GM21723 (cell line): ENCODE data around the gene RNPS1.

ENCODE experiments used
- ATAC-seq: cut with Tn5 transposase; IDR thresholded peaks from one replicate; pipeline ENCODE4 v1.9.1; 2021; ENCODE audit warnings: mild to moderate bottlenecking, moderate library complexity; ENCODE audit not compliant: unreplicated experiment

RNPS1 gene

DNA sequence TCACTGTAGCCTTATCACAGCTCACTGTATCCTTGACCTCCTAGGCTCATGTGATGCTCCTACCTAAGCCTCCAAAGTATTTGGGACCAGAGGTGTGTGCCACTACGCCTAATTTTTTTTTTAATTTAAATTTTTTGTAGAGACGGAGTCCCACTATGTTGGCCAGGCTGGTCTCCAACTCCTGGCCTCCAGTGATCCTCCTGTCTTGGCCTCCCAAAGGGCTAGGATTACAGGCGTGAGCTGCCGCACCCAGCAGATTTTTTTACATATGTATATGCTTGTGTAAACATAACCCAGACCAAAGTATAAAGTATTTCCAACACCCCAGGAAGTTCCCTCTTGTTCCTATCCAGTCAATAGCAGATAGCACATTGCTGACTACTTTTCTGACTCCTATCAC, 51.6 kb downstream of the RNPS1 start:
- ATAC-seq: no peak

DNA sequence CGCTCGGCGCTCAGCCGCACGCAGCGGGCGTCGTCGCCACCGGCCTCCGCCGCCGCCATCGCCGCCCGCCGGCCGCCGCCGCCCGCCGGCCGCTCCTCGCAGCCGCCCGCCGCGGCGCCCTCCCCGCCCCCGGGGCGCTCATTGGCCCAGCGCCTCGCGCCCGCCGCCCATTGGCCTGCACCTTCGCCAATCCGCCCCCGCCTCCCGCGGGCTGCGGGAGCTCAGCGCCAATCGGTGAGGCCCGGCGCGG, 53.3 kb downstream of the RNPS1 start, which contains the start of gene PGP:
Gene PGP (minus strand): TSS at position 122 of the 250 bp plus-strand sequence. CDS start 63 bp downstream, at position 59.
- no peak for ATAC-seq

DNA sequence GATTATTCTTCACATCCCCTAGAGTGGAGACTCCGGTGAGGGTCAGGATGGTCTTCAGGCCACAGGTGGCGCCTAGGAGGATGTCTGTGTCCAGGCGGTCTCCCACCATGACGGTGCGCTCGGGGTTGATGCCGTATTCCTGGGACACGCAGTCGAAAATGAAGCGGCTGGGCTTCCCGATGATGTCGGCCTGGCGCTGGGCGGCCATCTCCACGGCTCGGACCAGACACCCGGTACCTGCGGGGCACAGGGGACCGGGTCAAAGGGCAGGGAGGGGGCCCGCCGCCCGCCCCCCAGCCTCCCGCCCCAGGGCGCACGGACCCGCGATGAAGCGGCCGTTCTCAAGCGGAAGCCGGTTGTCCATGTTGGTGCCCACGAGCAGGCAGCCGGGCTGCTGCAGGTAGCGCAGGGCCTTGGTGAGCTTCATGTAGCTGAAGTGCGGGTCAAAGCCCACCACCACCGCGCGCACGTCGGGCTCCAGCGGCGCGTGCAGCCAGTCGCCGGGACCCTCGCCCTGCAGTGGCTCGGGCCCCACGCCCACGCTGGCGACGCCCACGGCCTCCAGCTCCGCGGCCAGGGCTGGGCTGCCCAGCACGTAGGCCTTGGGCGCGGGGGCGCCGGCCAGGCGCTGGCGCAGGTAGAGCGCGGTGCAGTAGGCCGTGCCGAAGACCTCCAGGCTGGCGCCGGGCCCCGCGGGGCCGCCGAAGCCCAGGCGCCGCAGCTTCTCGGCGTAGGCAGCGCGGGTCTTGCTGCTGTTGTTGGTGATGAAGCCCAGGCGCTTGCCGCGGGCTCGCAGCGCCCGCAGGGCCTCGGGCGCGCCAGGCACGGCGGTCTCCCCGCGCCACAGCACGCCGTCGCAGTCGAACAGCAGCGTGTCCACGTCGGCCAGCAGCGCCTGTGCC, 53.9 kb downstream of the RNPS1 start:
- ATAC-seq: peak; percentile 5

DNA sequence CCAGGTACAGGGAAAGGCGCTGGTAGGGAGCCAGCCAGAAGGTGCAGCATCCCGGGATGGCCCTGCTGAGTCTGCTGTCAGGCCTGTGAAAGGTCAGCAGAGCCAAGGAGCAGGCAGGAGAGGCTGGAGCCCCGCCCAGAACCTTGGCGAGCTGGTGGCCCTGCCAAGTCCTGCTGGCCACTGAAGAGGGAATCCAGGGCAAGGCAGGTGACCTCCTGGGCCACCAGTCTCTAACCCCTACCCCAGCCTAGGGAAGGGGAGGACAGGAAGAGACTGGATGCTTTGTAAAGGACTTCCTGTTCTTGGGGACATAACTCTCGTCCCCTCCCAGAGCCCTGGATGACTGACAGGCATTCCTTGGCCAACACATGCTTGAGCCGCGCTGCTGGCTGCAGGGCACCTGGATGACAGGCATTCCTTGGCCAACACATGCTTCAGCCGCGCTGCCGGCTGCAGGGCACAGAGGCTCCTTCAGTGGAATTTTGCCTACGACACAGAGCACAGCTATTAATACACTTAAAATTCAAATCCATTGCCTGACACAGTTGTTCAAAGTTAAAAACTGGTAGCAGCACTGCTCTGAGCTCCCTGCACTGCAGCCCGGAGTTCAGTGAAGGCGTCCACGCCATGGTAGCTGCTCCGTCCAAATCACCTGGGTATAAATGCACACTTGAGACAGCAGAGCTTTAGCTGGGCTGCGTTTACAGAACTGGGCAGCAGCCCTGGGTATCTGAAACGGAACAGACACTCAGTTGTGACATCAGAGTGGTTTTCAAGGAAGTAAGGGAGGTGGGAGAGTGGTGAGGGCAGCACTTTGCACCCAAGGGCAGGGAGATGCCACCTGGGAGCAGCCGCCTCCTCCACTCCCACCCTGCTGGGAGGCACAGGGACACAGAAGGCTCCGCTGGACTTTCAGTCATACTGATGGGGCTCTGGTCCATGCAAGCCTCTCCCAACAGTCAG, 55.3 kb downstream of the RNPS1 start:
- no peak for ATAC-seq

DNA sequence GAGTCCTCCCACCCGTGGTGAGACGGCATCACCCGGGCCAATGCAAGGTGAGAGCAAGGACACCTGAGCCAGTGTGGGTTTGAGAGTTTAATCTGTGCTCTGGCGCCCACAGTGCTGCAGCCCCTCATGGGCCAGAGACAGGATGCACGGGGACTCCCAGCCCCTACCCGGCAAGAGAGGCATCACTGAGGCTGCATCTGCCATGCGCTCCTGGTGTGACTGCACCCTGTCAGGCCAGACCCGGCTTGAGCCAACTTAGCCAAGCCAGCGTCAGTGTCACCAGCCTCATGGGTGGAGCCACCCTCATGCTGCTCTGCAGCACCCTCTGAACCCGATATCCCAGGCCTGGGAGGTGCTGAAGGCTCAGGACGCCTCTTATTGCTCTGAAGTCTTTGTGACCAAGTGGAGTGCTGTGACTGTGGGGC, 56.0 kb downstream of the RNPS1 start:
- ATAC-seq: no peak

DNA sequence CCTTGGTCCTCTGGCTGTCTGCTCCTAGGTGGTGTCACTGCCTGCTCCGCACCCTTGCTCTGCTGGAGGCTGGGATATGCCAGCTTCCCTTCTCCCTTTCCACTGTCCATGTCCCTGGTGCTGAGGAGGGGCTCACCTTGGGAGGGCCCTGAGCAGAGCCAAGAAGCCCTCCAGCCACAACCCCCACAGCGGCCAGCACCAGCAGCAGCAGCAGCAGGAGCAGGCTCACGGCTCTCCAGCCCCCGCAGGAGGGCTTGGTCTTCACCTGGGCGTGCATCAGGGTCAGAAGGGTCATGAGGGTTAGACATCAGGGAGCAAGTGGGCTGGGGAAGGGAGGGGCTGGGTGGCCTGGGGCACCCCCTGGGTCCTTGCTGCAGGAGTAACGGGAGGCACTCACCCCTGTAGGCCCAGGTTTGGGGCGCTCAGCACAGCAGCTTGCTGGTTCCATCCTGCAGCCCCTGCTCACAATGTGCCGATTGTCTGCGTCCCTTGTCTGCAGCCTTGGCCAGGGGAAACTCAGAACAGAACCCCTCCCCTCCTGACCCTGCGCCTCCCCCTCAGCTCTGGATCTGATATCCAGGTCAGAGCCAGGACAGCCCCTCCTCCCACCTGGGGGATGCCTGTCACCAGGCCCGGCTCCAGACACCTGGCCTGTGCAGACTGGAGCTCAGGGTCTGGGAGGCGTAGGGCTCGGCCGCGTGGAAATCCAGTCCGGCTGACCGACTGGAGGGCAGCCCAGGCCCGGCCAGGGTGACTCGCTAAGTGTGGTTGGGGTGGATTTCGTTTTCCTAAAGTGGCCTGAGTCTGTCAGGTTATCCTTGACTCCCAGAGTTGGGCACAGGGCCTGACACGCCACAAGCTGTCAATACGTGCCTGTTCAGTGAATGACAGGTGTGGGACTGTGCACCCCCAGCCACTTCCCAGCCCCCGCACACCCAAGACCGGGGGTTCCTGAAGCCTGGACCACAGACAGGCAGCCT, 57.2 kb downstream of the RNPS1 start, which contains the start of gene BRICD5:
Gene BRICD5 (minus strand): TSS at position 478 of the 980 bp plus-strand sequence. CDS start 30 bp downstream, at position 448.
- ATAC-seq: no peak

DNA sequence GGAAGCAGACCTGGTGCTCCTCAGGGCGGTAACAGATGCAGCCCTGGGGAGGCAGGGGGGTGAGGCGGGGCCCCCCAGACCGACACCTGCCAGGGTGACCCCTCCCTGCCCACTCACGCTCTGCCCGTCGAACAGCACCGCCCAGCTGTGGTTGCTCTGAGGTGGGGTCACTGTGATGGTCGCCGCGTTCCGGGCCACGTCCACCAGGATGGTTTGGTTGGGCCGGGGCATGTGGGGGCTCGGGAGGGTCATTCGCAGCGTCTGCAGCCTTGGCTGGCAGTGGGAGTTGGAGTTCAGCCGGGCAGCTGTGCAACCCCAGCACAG, 58.0 kb downstream of the RNPS1 start:
- ATAC-seq: no peak

DNA sequence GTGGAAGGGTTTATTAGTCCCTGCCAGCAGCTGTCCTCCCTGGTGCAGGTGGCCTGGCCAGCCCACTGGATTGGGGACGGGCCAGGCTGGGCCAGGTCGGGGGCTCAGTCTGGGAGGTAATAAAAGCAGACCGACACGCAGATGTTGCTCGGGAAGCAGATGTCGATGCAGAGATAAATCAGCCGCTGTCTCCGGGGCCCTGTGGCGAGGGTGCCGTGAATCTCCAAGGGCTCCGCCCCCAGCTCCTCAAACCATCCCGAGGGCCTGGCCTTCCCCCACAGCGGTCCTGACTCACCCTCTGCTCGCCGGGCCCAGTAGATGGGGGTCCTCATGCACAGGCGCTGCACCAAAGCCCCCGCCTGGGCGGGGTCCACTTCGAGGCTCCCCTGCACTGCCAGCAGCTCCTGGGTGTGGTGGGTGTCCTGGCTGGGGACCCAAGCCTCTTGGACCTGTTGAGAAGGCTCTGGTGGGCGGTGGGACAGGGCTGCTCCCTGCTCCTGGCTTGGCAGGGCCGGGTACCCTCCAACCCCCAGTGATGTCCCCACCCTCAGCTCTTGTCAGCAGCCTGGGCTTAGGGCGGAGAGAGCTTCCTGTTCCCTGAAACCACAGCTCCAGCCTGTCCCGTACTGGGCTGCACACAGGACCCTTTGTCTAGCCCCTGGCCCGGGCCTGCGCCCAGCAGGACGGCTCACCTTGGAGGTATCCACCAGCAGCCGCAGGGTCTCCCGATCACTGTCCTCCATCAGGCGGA, 58.5 kb downstream of the RNPS1 start:
- ATAC-seq: no peak

DNA sequence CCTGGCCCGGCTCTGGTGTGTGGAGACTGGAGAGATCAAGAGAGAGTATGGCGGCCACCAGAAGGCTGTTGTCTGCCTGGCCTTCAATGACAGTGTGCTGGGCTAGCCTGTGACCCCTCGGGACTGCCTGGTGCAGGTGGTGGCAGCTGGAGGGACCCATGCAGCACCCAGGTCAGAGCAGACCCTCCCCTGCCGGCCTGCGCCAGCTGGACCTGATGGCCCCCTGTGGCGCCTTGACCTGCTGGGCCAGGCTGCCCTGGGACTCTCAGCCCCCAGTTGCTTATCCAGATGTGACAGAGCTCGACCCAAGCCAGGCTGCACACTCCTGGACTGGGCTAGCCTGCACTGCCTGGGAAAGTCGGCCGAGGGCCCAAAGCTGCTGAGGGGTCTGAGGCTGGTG, 59.2 kb downstream of the RNPS1 start:
- no peak for ATAC-seq

DNA sequence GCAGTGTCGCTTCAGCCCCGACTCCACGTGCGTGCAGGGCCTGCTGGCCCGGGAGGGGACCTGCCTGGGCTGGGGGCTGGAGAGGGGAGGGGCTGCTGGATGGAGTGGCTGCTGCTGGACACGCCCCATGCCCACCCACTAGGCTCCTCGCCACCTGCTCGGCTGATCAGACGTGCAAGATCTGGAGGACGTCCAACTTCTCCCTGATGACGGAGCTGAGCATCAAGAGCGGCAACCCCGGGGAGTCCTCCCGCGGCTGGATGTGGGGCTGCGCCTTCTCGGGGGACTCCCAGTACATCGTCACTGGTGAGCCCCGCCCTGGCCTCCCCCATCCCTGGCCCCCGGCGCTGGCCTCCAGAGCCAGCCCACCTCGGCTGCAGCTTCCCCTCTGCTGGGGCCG, 59.6 kb downstream of the RNPS1 start:
- no peak for ATAC-seq

DNA sequence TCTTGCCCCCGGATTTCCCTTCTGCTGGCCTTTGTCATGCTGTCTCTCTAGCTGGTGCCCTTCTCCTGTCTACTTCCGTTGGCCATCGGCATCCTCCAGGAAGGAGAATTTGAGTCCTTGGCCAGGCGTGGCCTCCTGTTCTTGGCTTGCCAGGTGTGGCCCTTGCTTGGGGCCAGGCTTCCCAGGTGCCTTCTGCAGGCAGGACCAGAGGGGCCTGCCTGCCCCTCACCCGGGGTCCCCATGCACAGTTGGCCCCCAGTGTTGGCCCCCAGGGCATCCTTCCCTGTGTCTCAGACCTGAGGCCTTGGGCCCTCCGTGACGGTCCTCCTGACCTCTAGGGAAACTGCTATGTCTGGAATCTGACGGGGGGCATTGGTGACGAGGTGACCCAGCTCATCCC, 60.1 kb downstream of the RNPS1 start:
- no peak for ATAC-seq

DNA sequence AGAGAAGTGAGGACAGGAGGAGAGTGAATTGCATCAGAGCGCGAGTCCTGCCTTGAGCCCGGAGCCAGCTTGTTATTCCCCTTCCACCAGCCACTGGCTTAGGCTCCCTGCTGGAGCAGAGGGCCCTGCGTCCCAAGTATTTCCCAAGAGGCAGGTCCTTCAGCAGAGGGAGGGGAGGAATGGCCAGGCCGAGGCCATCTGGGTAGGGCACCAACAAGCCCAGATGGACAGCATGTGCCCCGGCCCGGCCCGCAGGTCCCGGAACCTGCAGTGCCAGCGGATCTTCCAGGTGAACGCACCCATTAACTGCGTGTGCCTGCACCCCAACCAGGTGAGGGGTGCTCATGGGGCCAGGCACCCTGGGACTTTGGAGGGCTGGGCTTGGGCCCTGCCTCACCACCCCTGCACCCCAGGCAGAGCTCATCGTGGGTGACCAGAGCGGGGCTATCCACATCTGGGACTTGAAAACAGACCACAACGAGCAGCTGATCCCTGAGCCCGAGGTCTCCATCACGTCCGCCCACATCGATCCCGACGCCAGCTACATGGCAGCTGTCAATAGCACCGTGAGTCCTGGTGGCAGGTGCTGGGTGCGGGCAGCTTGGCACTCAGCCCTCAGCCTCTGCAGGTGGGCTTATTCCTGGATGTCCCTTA, 61.0 kb downstream of the RNPS1 start:
- no peak for ATAC-seq

DNA sequence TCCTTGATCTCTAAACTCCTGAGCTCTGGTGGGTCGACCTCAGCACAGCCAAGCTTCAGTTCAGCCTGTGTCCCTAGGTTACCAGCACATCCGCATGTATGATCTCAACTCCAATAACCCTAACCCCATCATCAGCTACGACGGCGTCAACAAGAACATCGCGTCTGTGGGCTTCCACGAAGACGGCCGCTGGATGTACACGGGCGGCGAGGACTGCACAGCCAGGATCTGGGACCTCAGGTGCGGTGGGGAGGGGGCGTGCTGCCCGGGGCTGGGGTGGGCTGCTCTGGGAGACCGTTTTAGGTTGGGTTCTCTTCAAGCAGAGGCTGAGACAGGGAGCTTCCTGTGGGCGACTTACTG, 61.5 kb downstream of the RNPS1 start:
- ATAC-seq: no peak

DNA sequence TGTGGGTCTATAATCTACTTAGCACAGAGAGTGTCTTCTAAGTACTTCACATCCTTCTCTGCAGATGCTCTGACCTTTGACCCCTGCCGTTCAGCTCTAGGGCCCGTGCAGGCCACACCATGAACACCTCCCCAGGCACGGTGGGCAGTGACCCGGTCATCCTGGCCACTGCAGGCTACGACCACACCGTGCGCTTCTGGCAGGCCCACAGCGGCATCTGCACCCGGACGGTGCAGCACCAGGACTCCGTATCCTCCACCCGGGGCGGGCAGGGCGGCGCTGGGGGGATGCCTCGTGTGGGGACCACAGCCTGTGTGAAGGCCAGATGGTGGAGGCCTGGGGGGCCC, 62.0 kb downstream of the RNPS1 start:
- peak; percentile 16 for ATAC-seq

DNA sequence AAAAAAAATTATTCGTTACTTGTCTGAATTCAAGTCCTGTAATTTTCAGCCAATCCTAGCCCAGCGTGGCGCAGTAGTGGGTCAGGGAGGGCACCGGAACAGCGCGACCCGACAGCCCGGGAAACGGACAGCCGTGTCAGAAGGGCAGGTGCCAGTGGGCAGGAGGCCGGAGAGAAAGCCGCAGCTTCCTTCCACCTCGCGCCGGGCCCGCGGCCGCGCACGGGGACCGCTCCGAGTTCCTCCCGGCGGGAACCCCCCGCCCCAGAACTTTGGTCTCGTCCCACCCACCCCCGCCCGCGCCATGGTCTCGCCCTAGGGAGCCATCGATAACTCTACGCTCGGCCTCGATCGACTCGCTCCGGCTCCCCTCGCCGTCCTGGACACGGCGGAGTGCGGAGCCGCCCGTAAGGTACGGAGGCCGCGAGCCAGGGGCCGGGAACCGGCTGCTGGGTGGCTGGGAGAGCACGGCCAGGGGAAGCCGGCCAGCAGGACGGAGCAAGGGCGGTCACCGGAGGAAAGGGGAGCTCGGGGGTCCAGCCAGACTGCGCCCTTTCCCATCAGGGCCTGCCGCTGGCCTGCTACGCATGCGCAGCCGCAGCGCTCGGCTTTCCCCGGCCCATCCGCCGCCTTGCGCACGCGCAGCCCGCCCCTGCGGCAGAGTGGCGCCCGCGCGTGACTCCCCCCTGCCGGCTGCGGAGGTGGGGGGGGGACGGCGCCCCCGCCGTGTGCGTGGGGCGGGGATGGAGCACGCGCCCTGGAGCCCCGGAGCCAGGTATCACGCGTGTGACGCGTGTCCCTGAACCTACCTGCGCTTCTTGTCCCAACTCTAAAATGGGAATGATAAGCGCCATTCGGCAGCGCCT, 62.6 kb downstream of the RNPS1 start, which contains the start of gene MLST8:
Gene MLST8 (plus strand): TSS at position 351 of the 863 bp plus-strand sequence. CDS start 632 bp downstream, outside the sequence.
- ATAC-seq: peak; percentile 60

DNA sequence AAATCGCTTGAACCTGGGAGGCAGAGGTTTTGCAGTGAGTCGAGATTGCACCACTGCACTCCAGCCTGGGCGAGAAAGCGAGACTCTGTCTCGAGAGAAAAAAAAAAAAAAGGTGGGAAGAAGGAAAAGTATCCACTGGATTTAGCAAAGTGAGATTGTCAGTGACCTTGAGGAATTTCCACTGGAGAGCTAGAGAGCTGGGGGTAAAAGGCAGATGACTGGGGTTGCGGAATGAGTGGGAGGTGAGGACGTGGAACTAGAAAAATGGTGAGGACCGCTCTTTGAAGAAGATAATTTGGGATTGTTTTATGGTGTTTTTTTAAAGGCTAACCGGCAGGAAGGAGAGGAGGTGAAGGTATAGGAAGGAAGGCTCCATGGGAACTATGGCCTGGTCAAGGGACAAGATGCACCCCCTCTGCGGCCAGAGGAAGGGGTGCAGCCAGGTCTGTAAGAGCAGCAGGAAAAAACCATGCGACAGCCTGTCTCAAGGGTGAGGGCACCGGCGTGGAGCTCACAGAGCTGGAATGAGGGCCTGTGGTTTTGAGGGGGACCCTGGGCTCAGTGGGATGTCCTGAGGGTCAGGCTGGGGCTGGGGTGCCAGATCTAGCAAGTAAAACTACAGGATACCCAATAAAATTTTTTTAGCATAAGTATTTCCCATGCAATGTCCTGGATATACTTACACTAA, 63.4 kb downstream of the RNPS1 start:
- ATAC-seq: no peak
